Measurements from ENCODE around the gene ADRA2C.

ADRA2C gene

DNA sequence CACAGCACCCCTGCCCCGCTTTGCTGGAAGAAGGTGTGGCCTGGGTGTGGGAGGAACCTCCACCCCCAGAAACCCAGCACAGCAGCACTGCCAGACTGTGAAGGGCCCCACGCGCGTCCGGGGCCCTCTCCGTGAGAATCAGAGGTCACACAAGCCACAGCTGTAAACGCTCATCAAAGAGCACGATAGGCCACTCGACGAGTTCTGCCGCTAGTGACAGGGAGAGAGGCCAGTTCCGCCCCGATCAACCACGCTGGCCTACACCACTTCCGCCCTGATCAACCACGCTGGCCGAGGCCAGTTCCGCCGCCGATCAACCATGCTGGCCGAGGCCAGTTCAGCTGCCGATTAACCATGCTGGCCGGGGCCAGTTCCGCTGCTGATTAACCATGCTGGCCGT lies 25.9 kb upstream of the ADRA2C start:
- no peak overlapping the region for H3K4me3 ChIP-seq (ENCODE audit: low read depth, low read length)
- DNase-seq (ENCODE audit: low read depth): no peak
- TF ChIP-seq, protein P1, sequence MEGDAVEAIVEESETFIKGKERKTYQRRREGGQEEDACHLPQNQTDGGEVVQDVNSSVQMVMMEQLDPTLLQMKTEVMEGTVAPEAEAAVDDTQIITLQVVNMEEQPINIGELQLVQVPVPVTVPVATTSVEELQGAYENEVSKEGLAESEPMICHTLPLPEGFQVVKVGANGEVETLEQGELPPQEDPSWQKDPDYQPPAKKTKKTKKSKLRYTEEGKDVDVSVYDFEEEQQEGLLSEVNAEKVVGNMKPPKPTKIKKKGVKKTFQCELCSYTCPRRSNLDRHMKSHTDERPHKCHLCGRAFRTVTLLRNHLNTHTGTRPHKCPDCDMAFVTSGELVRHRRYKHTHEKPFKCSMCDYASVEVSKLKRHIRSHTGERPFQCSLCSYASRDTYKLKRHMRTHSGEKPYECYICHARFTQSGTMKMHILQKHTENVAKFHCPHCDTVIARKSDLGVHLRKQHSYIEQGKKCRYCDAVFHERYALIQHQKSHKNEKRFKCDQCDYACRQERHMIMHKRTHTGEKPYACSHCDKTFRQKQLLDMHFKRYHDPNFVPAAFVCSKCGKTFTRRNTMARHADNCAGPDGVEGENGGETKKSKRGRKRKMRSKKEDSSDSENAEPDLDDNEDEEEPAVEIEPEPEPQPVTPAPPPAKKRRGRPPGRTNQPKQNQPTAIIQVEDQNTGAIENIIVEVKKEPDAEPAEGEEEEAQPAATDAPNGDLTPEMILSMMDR (IDR thresholded peaks at IDR 0.05; ENCODE audit: control insufficient read depth, extremely low read depth, insufficient read depth): no peak

DNA sequence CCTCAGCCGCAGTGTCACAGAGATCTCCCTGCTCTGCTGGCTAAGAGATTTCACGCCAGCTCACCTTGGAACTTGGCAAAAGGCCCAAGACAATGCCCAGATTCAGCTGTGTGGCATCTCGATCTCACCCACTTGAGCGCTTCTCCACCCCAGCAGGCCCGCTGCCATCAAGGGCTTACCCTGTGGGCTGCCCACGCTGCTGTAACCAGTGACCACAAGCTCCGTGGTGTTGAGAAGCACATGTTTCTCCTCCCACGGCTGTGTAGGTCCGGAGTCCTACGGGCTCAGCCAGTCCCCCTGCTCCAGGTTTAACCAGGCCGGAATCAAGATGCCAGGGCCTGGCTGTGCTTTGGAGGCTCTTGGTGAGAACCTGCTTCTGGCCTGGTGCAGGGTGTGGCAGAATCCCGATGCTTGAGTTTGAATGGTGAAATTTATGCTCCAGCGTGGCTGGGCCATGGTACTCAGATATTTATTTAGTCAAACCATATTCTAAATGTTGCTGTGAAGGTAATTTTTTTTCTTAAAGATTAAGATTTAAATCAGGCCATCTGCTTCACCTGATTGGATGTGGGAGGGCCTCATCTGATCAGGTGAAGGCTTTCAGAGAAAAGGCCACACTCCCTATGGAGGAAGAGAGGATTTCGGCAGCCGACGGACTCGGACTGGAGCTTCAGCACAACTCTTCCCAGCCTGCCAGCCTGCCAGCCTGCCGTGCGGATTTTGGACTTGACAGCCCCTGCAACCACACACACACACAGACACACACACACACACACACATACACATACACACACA lies 24.8 kb upstream of the ADRA2C start:
- DNase-seq (ENCODE audit: low read depth): no peak
- TF ChIP-seq, protein P1 (IDR thresholded peaks at IDR 0.05; ENCODE audit: control insufficient read depth, extremely low read depth, insufficient read depth): no peak
- no peak overlapping the region for H3K4me3 ChIP-seq (ENCODE audit: low read depth, low read length)

DNA sequence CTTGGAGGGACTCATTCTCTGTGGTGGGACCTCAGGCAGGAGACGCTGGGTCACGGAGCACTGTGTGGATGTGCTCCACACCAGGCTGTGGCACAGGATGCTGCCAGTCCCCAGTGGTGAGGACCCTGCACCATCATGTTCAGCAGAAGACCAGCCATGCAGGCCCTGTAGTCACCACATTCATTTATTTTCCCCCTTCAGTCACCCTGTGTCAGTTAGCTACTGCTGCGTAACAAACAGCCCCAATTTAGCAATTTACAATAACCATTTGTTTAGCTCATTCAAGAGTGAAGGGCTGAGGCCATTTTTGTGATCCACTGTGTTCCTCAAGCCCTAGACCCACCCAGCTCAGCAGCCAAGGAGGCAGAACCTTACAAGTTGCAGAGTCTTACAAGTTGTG lies 23.6 kb upstream of the ADRA2C start:
- TF ChIP-seq, protein P1 (IDR thresholded peaks at IDR 0.05; ENCODE audit: control insufficient read depth, extremely low read depth, insufficient read depth): no peak
- H3K4me3 ChIP-seq (ENCODE audit: low read depth, low read length): no peak overlapping the region
- no peak for DNase-seq (ENCODE audit: low read depth)

DNA sequence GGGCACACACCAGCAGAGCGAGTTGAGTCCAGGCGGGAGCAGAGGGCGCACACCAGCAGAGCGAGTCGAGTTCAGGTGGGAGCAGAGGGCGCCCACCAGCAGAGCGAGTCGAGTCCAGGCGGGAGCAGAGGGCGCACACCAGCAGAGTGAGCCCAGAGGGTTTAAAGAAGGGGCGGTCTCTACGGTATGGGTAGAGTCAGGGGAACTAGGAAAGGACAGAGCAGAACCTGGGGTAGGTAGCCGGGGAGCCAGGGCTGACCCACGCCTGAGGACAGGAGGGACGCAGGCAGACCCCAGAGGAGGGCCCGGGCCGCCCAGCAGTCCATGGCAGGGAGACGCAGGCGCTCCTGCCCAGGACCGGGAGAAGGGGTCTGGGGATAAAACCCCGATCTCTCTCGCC lies 22.0 kb upstream of the ADRA2C start:
- no peak overlapping the region for H3K4me3 ChIP-seq (ENCODE audit: low read depth, low read length)
- DNase-seq (ENCODE audit: low read depth): no peak
- TF ChIP-seq, protein P1 (IDR thresholded peaks at IDR 0.05; ENCODE audit: control insufficient read depth, extremely low read depth, insufficient read depth): no peak

DNA sequence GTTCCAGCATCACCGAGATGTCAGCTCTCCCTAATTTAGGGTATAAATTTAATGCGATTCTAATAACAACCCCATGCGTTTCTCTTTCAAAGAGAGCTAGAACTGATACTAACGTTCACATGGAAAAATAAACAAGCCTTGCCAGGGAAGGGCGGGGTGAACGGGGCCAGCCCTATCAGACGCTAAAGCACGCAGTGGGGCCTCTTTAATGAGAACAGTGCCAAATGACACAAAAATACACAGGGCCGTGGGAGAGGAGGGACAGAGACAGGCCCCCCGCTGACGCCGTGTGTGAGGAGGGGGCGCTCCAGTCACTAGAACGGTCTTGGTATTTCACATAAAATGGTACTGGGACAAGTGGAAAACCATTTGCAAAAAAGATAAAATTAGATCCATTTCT lies 21.3 kb upstream of the ADRA2C start:
- TF ChIP-seq, protein P1 (IDR thresholded peaks at IDR 0.05; ENCODE audit: control insufficient read depth, extremely low read depth, insufficient read depth): no peak
- H3K4me3 ChIP-seq (ENCODE audit: low read depth, low read length): no peak overlapping the region
- no peak for DNase-seq (ENCODE audit: low read depth)

DNA sequence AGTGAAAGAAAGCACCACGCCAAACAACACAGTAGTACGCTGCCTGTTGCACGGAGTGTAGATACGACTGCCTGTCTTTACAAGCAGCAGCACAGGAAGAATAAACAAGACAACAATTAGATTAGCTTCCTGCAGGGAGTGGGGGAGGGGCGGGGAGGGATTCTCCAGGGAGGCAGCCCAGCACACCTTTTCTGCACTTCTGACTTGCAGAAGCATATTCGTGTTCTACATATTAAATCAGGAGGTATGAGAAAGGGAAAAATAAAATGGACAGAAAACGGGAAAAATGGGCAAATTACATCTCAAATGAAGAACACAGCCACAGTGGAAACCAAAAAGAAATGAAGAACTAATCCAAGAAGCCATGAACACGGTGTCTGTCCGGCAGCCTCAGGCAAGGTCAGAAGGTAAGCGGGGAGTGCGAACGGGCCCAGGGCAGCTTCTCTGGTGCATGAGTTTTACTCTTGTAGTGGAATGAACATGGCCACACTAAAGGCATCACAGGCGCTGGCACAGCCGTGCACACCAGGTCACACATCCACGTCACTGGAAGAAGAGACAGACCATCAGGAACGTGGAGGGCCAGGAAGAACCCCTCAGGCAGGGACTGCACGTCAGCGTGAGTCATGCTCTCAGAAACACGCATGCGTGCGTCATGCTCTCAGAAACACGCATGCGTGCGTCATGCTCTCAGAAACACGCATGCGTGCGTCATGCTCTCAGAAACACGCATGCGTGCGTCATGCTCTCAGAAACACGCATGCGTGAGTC lies 20.1 kb upstream of the ADRA2C start:
- TF ChIP-seq, protein P1 (IDR thresholded peaks at IDR 0.05; ENCODE audit: control insufficient read depth, extremely low read depth, insufficient read depth): no peak
- no peak for DNase-seq (ENCODE audit: low read depth)
- no peak overlapping the region for H3K4me3 ChIP-seq (ENCODE audit: low read depth, low read length)

Measured in LNCaP clone FGC (cell line).